Measurements from ENCODE around the gene RBMS1.
"Not testable (repeated sequence)": the region's sequence is repeated elsewhere in the genome, so short reads cannot be mapped to it uniquely, and the experiment has no call there.

RBMS1 gene

GRCh38 chr2:160501370-160501769 is 7.8 kb upstream of the RBMS1 start:
- DNase-seq (ENCODE audit: low read depth) = no peak

GRCh38 chr2:160499865-160500264 is 6.3 kb upstream of the RBMS1 start:
- DNase-seq (ENCODE audit: low read depth) = no peak

GRCh38 chr2:160498137-160498536 is 4.5 kb upstream of the RBMS1 start:
- DNase-seq (ENCODE audit: low read depth) = no peak

DNA sequence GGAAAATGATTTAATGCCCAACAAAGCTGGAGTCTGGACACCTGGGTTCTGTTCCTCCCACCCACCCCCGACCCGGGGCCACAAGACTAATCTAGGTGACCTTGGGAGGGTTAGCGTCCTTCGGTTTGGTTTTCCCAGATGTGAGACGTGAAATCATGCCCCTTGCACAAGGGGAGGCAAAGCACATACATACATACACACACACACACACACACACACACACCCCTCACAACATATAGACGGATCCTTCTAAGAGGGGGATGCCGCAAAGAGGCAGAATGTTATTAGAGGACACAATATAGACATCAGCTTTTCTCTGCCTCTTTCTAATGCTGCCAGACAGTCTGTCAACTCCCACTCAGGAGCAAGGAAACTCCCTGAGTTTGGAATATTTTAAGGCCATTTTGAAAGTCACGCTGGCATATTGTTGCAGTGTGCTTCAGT is 616 bp upstream of the RBMS1 start:
- no peak for DNase-seq (ENCODE audit: low read depth)

DNA sequence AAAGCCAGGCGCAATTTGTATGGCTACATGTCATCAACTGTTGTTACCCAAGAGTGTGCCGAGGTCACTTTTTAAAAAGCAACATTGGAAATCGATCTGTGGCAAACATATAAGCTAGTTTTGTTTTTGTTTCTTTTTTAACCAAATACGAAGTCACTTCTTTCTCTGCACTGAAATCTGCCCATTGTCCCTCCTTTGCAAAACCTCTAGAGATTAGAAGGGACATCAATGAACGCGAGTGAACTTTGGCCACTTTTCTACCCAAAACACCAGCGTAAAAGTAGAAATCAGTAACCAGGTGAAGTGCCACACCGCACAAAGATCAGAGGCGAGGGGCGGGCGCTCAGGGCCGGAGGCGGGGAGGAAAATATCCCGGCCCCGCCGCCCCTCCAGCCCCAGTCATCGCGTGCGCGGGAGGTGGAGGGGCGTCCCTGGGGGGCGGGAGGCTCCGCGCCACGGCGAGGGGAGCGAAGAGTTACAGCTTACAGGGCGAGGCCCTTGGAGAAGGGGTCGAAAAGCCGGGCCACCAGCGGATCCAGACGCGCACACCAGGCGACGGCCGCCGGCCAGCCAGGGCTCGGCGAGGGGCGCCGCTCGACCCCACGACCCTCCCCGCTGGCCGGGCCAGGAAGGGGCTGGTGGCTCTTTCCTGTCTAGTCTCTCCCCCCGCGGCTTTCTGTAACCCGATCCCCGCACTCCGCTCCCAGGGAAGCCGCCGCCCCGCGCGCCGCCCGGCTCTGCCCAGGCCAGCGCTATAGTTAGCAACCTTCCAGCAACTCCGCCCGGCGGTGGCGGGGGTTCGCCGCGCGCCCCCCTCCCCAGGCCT is 993 bp downstream of the RBMS1 start:
- DNase-seq (ENCODE audit: low read depth) = peak; percentile 33

DNA sequence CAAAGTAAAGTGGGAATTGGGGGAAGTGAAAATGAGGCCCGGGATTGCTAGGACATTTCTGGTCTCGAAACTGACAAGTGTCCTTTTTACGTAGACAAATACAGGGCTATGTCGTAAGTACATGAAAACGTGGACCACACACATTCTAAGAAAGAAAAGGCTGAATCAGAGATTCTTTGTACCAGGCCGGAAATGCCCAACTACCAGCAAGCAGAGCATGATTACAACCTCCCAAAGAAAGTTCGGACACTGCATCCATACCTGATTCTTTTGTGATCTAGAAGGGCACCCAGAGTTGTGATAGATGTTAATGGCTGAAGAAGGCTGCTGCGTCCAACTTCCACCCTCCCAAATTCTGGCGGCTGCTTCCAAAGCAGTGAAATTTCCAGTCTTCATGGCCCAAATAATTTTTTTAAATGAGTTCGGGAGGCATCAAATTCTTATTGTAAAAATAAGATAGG is 1.7 kb downstream of the RBMS1 start:
- peak; percentile 40 for DNase-seq (ENCODE audit: low read depth)

- no peak for DNase-seq (ENCODE audit: low read depth)
These were observed 2.6 kb downstream of the RBMS1 start for GRCh38 chr2:160490733-160491685.

DNA sequence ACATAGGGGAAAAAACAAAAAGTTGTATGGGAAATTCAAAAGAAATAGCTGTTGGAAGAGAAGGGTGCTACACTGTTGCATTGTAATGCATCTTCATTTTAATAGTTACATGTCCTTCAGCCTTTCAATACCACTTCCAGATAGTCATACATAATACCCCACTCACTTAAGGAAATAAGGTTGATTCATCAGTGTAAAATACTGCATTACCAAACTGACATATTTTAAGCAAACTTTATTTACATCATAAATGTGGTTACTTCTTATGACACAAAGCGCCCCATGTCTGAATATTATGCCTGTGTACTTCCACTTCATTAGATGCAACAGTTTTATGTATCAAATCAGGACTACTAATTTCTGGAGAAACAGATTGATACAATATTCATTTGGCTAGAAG is 4.5 kb downstream of the RBMS1 start:
- DNase-seq (ENCODE audit: low read depth) = no peak

GRCh38 chr2:160488289-160488688 is 5.3 kb downstream of the RBMS1 start:
- DNase-seq (ENCODE audit: low read depth) = not testable (repeated sequence)

- no peak for DNase-seq (ENCODE audit: low read depth)
These were observed 7.3 kb downstream of the RBMS1 start for GRCh38 chr2:160486341-160486740.

- DNase-seq (ENCODE audit: low read depth) = no peak
These were observed 8.6 kb downstream of the RBMS1 start for GRCh38 chr2:160484859-160485520.

DNA sequence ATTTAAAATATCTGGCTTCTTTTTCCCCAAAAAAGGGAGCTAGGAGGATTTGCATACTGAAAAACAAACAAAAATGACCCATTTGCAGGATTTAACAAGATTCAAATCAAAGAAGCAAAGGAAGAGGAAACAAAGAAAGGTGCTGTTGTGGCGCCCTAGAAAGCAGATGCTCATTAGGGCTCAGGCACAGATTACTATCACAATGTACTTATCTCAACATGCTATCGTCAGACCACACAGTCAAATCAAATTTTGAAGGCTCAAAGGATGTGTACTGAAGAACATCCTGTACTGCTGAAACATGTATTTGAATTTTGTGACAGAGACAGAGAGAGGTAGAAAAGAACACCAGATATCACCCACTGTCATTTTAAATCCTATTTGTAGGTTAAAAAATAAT is 10.9 kb downstream of the RBMS1 start:
- DNase-seq (ENCODE audit: low read depth) = no peak

GRCh38 chr2:160479269-160479668 is 14.3 kb downstream of the RBMS1 start:
- DNase-seq (ENCODE audit: low read depth) = no peak

- no peak for DNase-seq (ENCODE audit: low read depth)
These were observed 14.9 kb downstream of the RBMS1 start for GRCh38 chr2:160478660-160479059.

DNA sequence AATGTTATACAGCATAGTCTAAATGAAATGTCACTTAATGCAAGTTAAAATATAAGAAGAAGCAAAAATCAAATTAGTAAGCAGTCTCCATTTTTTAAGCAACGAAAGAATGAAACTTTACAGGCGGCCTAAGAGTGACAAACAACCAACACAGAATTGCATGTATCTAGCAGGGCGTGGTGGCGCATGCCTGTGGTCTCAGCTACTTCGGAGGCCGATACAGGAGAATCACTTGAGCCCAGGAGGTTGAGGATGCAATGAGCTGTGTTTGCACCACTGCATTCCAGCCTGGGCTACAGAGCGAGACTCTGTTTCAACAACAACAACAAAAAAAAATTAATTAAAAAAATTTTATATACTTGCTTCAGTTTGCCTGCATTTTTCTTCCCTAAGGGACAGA is 16.6 kb downstream of the RBMS1 start:
- DNase-seq (ENCODE audit: low read depth) = no peak

- DNase-seq (ENCODE audit: low read depth) = no peak
These were observed 18.5 kb downstream of the RBMS1 start for GRCh38 chr2:160474891-160475787.

- DNase-seq (ENCODE audit: low read depth) = no peak
These were observed 19.3 kb downstream of the RBMS1 start for GRCh38 chr2:160474319-160474645.

GRCh38 chr2:160473468-160474318 is 19.9 kb downstream of the RBMS1 start:
- DNase-seq (ENCODE audit: low read depth) = no peak

GRCh38 chr2:160472839-160473251 is 20.8 kb downstream of the RBMS1 start:
- DNase-seq (ENCODE audit: low read depth) = no peak

GRCh38 chr2:160471950-160472349 is 21.7 kb downstream of the RBMS1 start:
- DNase-seq (ENCODE audit: low read depth) = no peak
